Activated naive CD8-positive, alpha-beta T cell treated with anti-CD3 and anti-CD28 coated beads, Interleukin-2, amount 10 ng/mL, durations not matched to agents 7 days and 5 days (primary cell): Measurements from ENCODE around the gene FOXR1. TPM values are rescaled to one million over a fixed set of nuclear protein-coding genes. Genes with fewer than 3 reads are reported as not detected.
A peak's percentile ranks its signal among the peaks of the same experiment; 100 is the strongest.
"Not testable (repeated sequence)": the region's sequence is repeated elsewhere in the genome, so short reads cannot be mapped to it uniquely, and the experiment has no call there.

Experiments used
- ATAC-seq: fragments of 150-1000 bp; cut with Tn5 transposase; one replicate; pipeline ENCODE4 v1.10.0; 2021; ENCODE audit warnings: low read depth, moderate library complexity
- POLR2A ChIA-PET: fragments of 350-600 bp; sonication (Branson Sonifier 250); formaldehyde crosslinking; loops from one replicate; lab custom pipeline; 2021; ENCODE audit warnings: antibody characterized with exemption; lab: Charles Lee
- DNase-seq: peaks from one replicate; pipeline ENCODE4 v3.0.0; 2021
- H3K27ac Mint-ChIP-seq: one replicate; pipeline ENCODE4 v1.8.0; 2022; ENCODE audit warnings: mild to moderate bottlenecking, mixed read lengths
- H3K27me3 Mint-ChIP-seq: one replicate; pipeline ENCODE4 v1.8.0; 2022; ENCODE audit warnings: mild to moderate bottlenecking, moderate library complexity, mixed read lengths
- H3K36me3 Mint-ChIP-seq: one replicate; pipeline ENCODE4 v1.8.0; 2021; ENCODE audit warnings: mild to moderate bottlenecking, mixed read lengths
- H3K4me1 Mint-ChIP-seq: one replicate; pipeline ENCODE4 v1.8.0; 2021; ENCODE audit warnings: mixed read lengths
- H3K4me3 Mint-ChIP-seq: one replicate; pipeline ENCODE4 v1.8.0; 2022; ENCODE audit warnings: mild to moderate bottlenecking, moderate library complexity, mixed read lengths
- H3K9me3 Mint-ChIP-seq: one replicate; pipeline ENCODE4 v1.8.0; 2021; ENCODE audit warnings: mixed read lengths
- total RNA-seq, 2 experiments: library from RNA; stranded (reverse); gene quantifications; one replicate each; pipeline ENCODE4 v1.2.3, GENCODE V29; 2021

Gene FOXR1
- total RNA-seq, 2 experiments from 2014 or later = not detected

- Mint-ChIP-seq H3K36me3 (peaks cover 41% of the 10 kb centered on the region), H3K4me3 (peak overlapping the region; percentile 99), H3K27me3 (no peaks in the 10 kb centered on the region), H3K27ac (no peak overlapping the region), H3K4me1 (peaks cover 28% of the 10 kb centered on the region), H3K9me3 (no peaks in the 10 kb centered on the region)
- DNase-seq (no peak), ATAC-seq (no peak)
- POLR2A ChIA-PET = interaction anchor here (0.8 to 1.3 kb wide), 5 partner anchors 8 to 86 kb away, joined by 3 to 7 read pairs (median 4); partner anchors contain the start of genes CENATAC and VPS11
Measured at GRCh38 chr11:119016216-119017009, 44.9 kb downstream of the FOXR1 start.

GRCh38 chr11:119017377-119017776 lies 45.8 kb downstream of the FOXR1 start:
- Mint-ChIP-seq H3K27ac (peak overlapping the region; percentile 100), H3K4me3 (peak overlapping the region; percentile 99), H3K36me3 (peaks cover 43% of the 10 kb centered on the region), H3K4me1 (peaks cover 29% of the 10 kb centered on the region)
- not testable (repeated sequence) for ATAC-seq, H3K9me3 Mint-ChIP-seq, H3K27me3 Mint-ChIP-seq, DNase-seq
- POLR2A ChIA-PET = interaction anchor here (0.9 to 3.9 kb wide), 5 partner anchors 8 to 89 kb away, joined by 3 to 34 read pairs (median 5); partner anchors contain the start of genes CENATAC and SLC37A4

- peak; percentile 91 for DNase-seq
- H3K9me3 Mint-ChIP-seq = no peaks in the 10 kb centered on the region
- POLR2A ChIA-PET = interaction anchor here (0.5 to 3.9 kb wide), 23 partner anchors 8 to 582 kb away, joined by 3 to 34 read pairs (median 4); partner anchors contain the start of genes CBL, CENATAC, DDX6 and DPAGT1
- peaks cover 39% of the 10 kb centered on the region for H3K36me3 Mint-ChIP-seq
- H3K27me3 Mint-ChIP-seq = no peaks in the 10 kb centered on the region
- peak within 1 kb of the TSS; percentile 100 for H3K27ac Mint-ChIP-seq
- peaks cover 26% of the 10 kb centered on the region for H3K4me1 Mint-ChIP-seq
- H3K4me3 Mint-ChIP-seq = peak within 1 kb of the TSS; percentile 99
- peak; percentile 92 for ATAC-seq
Measured at GRCh38 chr11:119018074-119018938, 46.7 kb downstream of the FOXR1 start, which contains the start of the genes RPS25 and TRAPPC4. RPS25 (minus strand) TSS chr11:119018343; CDS start chr11:119018284, 59 bp downstream. TRAPPC4 (plus strand) TSS chr11:119018766; CDS start chr11:119018796, 30 bp downstream.

- DNase-seq (no peak), ATAC-seq (no peak)
- Mint-ChIP-seq H3K9me3 (no peaks in the 10 kb centered on the region), H3K4me1 (peaks cover 38% of the 10 kb centered on the region), H3K36me3 (peaks cover 36% of the 10 kb centered on the region), H3K27ac (peak overlapping the region; percentile 100), H3K4me3 (peak overlapping the region; percentile 99), H3K27me3 (no peaks in the 10 kb centered on the region)
- POLR2A ChIA-PET = interaction anchor here (1.8 to 3.9 kb wide), 3 partner anchors 23 to 228 kb away, joined by 4 to 34 read pairs (median 9); partner anchors contain the start of genes CENATAC and HYOU1
Measured at GRCh38 chr11:119019996-119020395, 48.4 kb downstream of the FOXR1 start.

GRCh38 chr11:119021631-119022030 lies 50.1 kb downstream of the FOXR1 start:
- no peak for ATAC-seq
- Mint-ChIP-seq H3K27me3 (no peaks in the 10 kb centered on the region), H3K36me3 (peaks cover 33% of the 10 kb centered on the region), H3K9me3 (no peaks in the 10 kb centered on the region), H3K4me1 (peaks cover 31% of the 10 kb centered on the region), H3K4me3 (no peak overlapping the region), H3K27ac (no peak overlapping the region)
- POLR2A ChIA-PET = interaction anchor here (0.6 kb wide), 1 partner anchor 62 kb away, joined by 3 read pairs; no protein-coding TSS in a partner anchor
- no peak for DNase-seq

- Mint-ChIP-seq H3K27ac (peak overlapping the region; percentile 44), H3K4me1 (peaks cover 35% of the 10 kb centered on the region), H3K27me3 (no peaks in the 10 kb centered on the region), H3K36me3 (peaks cover 27% of the 10 kb centered on the region), H3K4me3 (no peak overlapping the region), H3K9me3 (no peaks in the 10 kb centered on the region)
- POLR2A ChIA-PET = interaction anchor here (1.2 to 1.9 kb wide), 2 partner anchors 8 to 44 kb away, joined by 4 read pairs; partner anchors contain the start of gene VPS11
- DNase-seq (no peak), ATAC-seq (no peak)
Measured at GRCh38 chr11:119023741-119024140, 52.2 kb downstream of the FOXR1 start.

- H3K9me3 Mint-ChIP-seq = no peaks in the 10 kb centered on the region
- H3K4me3 Mint-ChIP-seq = no peak overlapping the region
- peak overlapping the region; percentile 80 for H3K27ac Mint-ChIP-seq
- no peaks in the 10 kb centered on the region for H3K27me3 Mint-ChIP-seq
- peaks cover 28% of the 10 kb centered on the region for H3K36me3 Mint-ChIP-seq
- POLR2A ChIA-PET = interaction anchor here (1.9 kb wide), 1 partner anchor 9 kb away, joined by 4 read pairs; no protein-coding TSS in a partner anchor
- DNase-seq = no peak
- ATAC-seq = no peak
- H3K4me1 Mint-ChIP-seq = peaks cover 40% of the 10 kb centered on the region
Measured at GRCh38 chr11:119024430-119025098, 53.0 kb downstream of the FOXR1 start.

GRCh38 chr11:119025099-119025473 lies 53.5 kb downstream of the FOXR1 start:
- ATAC-seq = no peak
- peaks cover 26% of the 10 kb centered on the region for H3K36me3 Mint-ChIP-seq
- no peaks in the 10 kb centered on the region for H3K27me3 Mint-ChIP-seq
- H3K27ac Mint-ChIP-seq = no peak overlapping the region
- no peak for DNase-seq
- H3K4me3 Mint-ChIP-seq = no peak overlapping the region
- H3K4me1 Mint-ChIP-seq = peaks cover 39% of the 10 kb centered on the region
- POLR2A ChIA-PET = interaction anchor here (1.9 kb wide), 1 partner anchor 10 kb away, joined by 4 read pairs; no protein-coding TSS in a partner anchor
- no peaks in the 10 kb centered on the region for H3K9me3 Mint-ChIP-seq

GRCh38 chr11:119025541-119025940 lies 54.0 kb downstream of the FOXR1 start:
- Mint-ChIP-seq H3K27ac (no peak overlapping the region), H3K27me3 (no peaks in the 10 kb centered on the region), H3K4me3 (no peak overlapping the region), H3K9me3 (no peaks in the 10 kb centered on the region), H3K36me3 (peaks cover 25% of the 10 kb centered on the region), H3K4me1 (peaks cover 38% of the 10 kb centered on the region)
- DNase-seq (no peak), ATAC-seq (no peak)
- POLR2A ChIA-PET = interaction anchor here (1.9 kb wide), 1 partner anchor 10 kb away, joined by 4 read pairs; no protein-coding TSS in a partner anchor

- POLR2A ChIA-PET = interaction anchor here (1.6 kb wide), 1 partner anchor 8 kb away, joined by 4 read pairs; the partner anchor contains the start of gene RPS25
- H3K36me3 Mint-ChIP-seq = peaks cover 25% of the 10 kb centered on the region
- H3K27ac Mint-ChIP-seq = no peak overlapping the region
- H3K9me3 Mint-ChIP-seq = no peaks in the 10 kb centered on the region
- no peak for ATAC-seq
- peaks cover 38% of the 10 kb centered on the region for H3K4me1 Mint-ChIP-seq
- DNase-seq = no peak
- no peak overlapping the region for H3K4me3 Mint-ChIP-seq
- no peaks in the 10 kb centered on the region for H3K27me3 Mint-ChIP-seq
Measured at GRCh38 chr11:119025978-119026766, 54.6 kb downstream of the FOXR1 start.

GRCh38 chr11:119026970-119027369 lies 55.4 kb downstream of the FOXR1 start:
- peak overlapping the region; percentile 57 for H3K27ac Mint-ChIP-seq
- H3K9me3 Mint-ChIP-seq = no peaks in the 10 kb centered on the region
- H3K4me3 Mint-ChIP-seq = no peak overlapping the region
- H3K27me3 Mint-ChIP-seq = no peaks in the 10 kb centered on the region
- POLR2A ChIA-PET = interaction anchor here (1.6 kb wide), 1 partner anchor 9 kb away, joined by 4 read pairs; the partner anchor contains the start of gene RPS25
- DNase-seq (no peak), ATAC-seq (no peak)
- peaks cover 22% of the 10 kb centered on the region for H3K36me3 Mint-ChIP-seq
- H3K4me1 Mint-ChIP-seq = peaks cover 34% of the 10 kb centered on the region
